ENCODE measurements around the gene YWHAG. TPM values are rescaled to one million over a fixed set of nuclear protein-coding genes. Genes with fewer than 3 reads are reported as not detected.

Gene YWHAG
- total RNA-seq, 1 donor from 2014 or later: 183 TPM

GRCh38 chr7:76285604-76286374, 73.0 kb downstream of the YWHAG start:
- DNase-seq (ENCODE audit: low spot score): no peak
- intact Hi-C loops (cut with DNase I): no loop called here

GRCh38 chr7:76283254-76284159, 75.3 kb downstream of the YWHAG start:
- DNase-seq (ENCODE audit: low spot score): no peak
- intact Hi-C loops (cut with DNase I): no loop called here

- intact Hi-C loops (cut with DNase I): no loop called here
- no peak for DNase-seq (ENCODE audit: low spot score)
These were observed 76.2 kb downstream of the YWHAG start for GRCh38 chr7:76282344-76283253.

- intact Hi-C loops (cut with DNase I): no loop called here
- DNase-seq (ENCODE audit: low spot score): no peak
These were observed 77.0 kb downstream of the YWHAG start for GRCh38 chr7:76281706-76282343.

- intact Hi-C loops (cut with DNase I): no loop called here
- no peak for DNase-seq (ENCODE audit: low spot score)
These were observed 77.6 kb downstream of the YWHAG start for GRCh38 chr7:76281006-76281705.

DNA sequence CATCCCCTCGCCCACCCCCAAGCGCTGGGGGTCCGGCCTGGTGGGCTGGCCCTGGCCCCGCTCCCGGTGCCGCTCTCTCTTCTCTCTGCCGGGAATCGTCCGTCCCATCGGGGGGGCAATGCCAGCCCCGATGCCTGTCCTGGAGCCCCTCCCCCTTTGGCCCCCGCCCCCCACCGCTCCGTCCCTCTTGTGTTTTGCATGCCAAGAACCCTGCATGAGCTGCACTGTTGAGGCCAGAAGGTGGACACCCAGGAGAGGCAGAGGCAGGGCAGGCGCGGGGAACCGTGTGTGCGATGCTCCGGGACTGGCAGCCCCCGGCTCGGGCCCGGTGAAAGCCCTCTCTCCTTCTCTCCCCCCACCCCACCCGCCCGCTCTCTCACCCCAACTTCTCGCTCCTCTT, 78.4 kb downstream of the YWHAG start:
- DNase-seq (ENCODE audit: low spot score): no peak
- intact Hi-C loops (cut with DNase I): no loop called here

- no peak for DNase-seq (ENCODE audit: low spot score)
- intact Hi-C loops (cut with DNase I): no loop called here
These were observed 80.3 kb downstream of the YWHAG start for GRCh38 chr7:76278540-76278939.

Other genes starting within 250 kb of the YWHAG start
- 7.6 TPM for gene SRRM3, start 157.1 kb downstream of the YWHAG start, total RNA-seq
- gene HSPB1, start 56.3 kb downstream of the YWHAG start, total RNA-seq: 2,571 TPM
- 0.51 TPM for gene SSC4D, start 50.7 kb upstream of the YWHAG start, total RNA-seq
- gene ZP3, start 66.0 kb upstream of the YWHAG start, total RNA-seq: not detected
- gene DTX2, start 102.7 kb upstream of the YWHAG start, total RNA-seq: 11.5 TPM
- gene UPK3B, start 151.6 kb upstream of the YWHAG start, total RNA-seq: 0.38 TPM
- not detected for gene SPDYE16, start 184.3 kb upstream of the YWHAG start, total RNA-seq